PC-3 (cell line): ENCODE data around the gene ABL1. TPM values are rescaled to one million over a fixed set of nuclear protein-coding genes. Genes with fewer than 3 reads are reported as not detected.

ENCODE experiments used
- ATAC-seq: fragments of 200-7000 bp; cut with Tn5 transposase; 2 replicates; pipeline ENCODE4 v1.9.1; 2020; ENCODE audit warnings: mild to moderate bottlenecking, moderate library complexity
- BruUV-seq: library from RNA; stranded (reverse); fragments of 400-500 nt; replicated peaks from 2 replicates; lab custom pipeline; 2021; lab: Mats Ljungman, UMichigan
- CTCF ChIA-PET: fragments of 300-600 bp; sonication (Branson Sonifier 250); formaldehyde crosslinking; loops from one replicate; lab custom pipeline; 2022; ENCODE audit warnings: antibody characterized with exemption; lab: Charles Lee
- POLR2A ChIA-PET: fragments of 300-600 bp; sonication (Branson Sonifier 250); formaldehyde crosslinking; loops from one replicate; lab custom pipeline; 2022; ENCODE audit warnings: antibody characterized with exemption; ENCODE audit not compliant: unreplicated experiment; lab: Charles Lee
- DNase-seq: peaks from one replicate; pipeline ENCODE4 v3.0.0-alpha.2; 2015
- H2AFZ ChIP-seq: fragments of 300-600 bp; sonication (generic); 2 replicates; pipeline ENCODE4 v1.6.0; 2016; ENCODE audit warnings: antibody characterized with exemption, low read length
- H3F3A ChIP-seq: fragments of 300-600 bp; sonication (generic); one replicate; pipeline ENCODE4 v1.6.0; 2017; ENCODE audit warnings: antibody characterized with exemption, low read length, control low read depth, mild to moderate bottlenecking; ENCODE audit not compliant: unreplicated experiment
- H3K27ac ChIP-seq: fragments of 300-600 bp; sonication (generic); 2 replicates; pipeline ENCODE4 v1.5.1; 2016; ENCODE audit warnings: mild to moderate bottlenecking, low read length
- H3K27me3 ChIP-seq: fragments of 300-600 bp; sonication (generic); 2 replicates; pipeline ENCODE4 v1.6.1; 2016; ENCODE audit warnings: low read length, mixed read lengths
- H3K36me3 ChIP-seq: fragments of 300-600 bp; sonication (generic); 2 replicates; pipeline ENCODE4 v1.6.1; 2016; ENCODE audit warnings: low read depth, mixed run types, low read length, mixed read lengths
- H3K4me1 ChIP-seq: fragments of 300-600 bp; sonication (generic); 2 replicates; pipeline ENCODE4 v1.5.1; 2016; ENCODE audit warnings: low read length; ENCODE audit not compliant: insufficient read depth
- H3K4me2 ChIP-seq: fragments of 300-600 bp; sonication (generic); 2 replicates; pipeline ENCODE4 v1.6.0; 2016; ENCODE audit warnings: low read length
- H3K4me3 ChIP-seq: fragments of 300-600 bp; sonication (generic); 2 replicates; pipeline ENCODE4 v1.5.1; 2016; ENCODE audit warnings: mild to moderate bottlenecking, low read length, mixed read lengths
- H3K79me2 ChIP-seq: fragments of 300-600 bp; sonication (generic); 2 replicates; pipeline ENCODE4 v1.6.1; 2017; ENCODE audit warnings: low read length, mixed read lengths
- H3K9ac ChIP-seq: fragments of 300-600 bp; sonication (generic); 2 replicates; pipeline ENCODE4 v1.6.0; 2016; ENCODE audit warnings: mild to moderate bottlenecking, low read length
- H3K9me2 ChIP-seq: fragments of 300-600 bp; sonication (generic); replicated peaks from 2 replicates; pipeline ENCODE4 v1.6.1; 2016; ENCODE audit warnings: mixed run types, low read length, mixed read lengths
- H3K9me3 ChIP-seq: fragments of 300-600 bp; sonication (generic); 2 replicates; pipeline ENCODE4 v1.6.1; 2016; ENCODE audit warnings: low read length, mixed read lengths
- H4K20me1 ChIP-seq: fragments of 300-600 bp; sonication (generic); 2 replicates; pipeline ENCODE4 v1.6.1; 2016; ENCODE audit warnings: low read length, mixed read lengths
- EZH2 ChIP-seq: fragments of 300-600 bp; sonication (generic); IDR thresholded peaks from one replicate; pipeline ENCODE4 v1.6.1; 2017; ENCODE audit warnings: antibody characterized with exemption, mild to moderate bottlenecking, low read length; ENCODE audit not compliant: unreplicated experiment
- EZH2phosphoT487 ChIP-seq: fragments of 300-600 bp; sonication (generic); IDR thresholded peaks from 2 replicates; pipeline ENCODE4 v1.6.1; 2018; ENCODE audit warnings: mild to moderate bottlenecking, antibody characterized with exemption, low read length, borderline replicate concordance
- intact Hi-C: fragments of 100-400 bp; cut with micrococcal nuclease; formaldehyde crosslinking; loops from 2 replicates; pipeline ENCODE4 v1.9.0; 2023
- total RNA-seq: library from RNA; depleted of rRNA; stranded (reverse); fragments of >200 nt; gene quantifications from 2 replicates; pipeline ENCODE4 v1.2.3, GENCODE V29; 2014
- TF ChIP-seq, protein P1 (sequence below): fragments of 300-600 bp; sonication (generic); conservative IDR thresholded peaks from 2 replicates; pipeline ENCODE4 v1.5.1; 2017; ENCODE audit warnings: antibody characterized with exemption, low read depth, mild to moderate bottlenecking, low read length

ABL1 gene
- total RNA-seq, 1 experiment from 2014 or later = 22.8 TPM

DNA sequence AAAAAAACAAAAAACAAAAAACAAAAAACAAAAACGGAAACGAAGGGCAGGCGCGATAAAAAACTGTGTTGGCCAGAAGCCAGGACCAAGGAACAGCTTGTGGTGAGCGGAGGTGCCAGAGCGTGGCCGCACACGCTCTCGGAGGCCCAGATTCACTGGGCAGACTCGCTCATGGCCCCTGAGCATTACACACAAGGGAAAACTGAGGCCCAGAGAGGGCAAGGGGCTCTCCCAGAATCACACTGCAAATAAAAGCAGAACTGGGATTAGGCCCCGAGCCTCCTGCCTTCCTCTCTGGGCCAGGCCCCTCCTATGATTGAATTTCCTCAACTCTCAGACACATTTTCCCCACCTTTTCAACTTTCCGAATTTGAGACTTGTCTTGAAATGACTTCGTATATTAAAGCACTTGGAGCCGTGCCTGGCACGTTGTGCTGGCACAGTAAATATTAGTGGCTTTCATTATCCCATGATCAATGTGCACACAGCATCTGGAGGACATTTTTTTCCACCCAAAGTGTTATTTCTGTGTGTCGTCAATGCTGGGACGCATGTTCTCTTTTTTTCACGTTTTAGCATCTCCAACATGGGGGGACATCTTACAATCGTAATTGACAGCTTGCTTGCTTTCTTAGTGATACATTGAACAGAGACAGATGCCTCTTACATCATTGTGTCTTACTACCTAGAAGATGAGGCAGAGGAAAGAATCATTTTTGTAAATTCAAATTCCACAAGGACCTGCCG, 96.6 kb downstream of the ABL1 start:
- H3K9me3 ChIP-seq = no peaks in the 10 kb centered on the region
- no peaks in the 10 kb centered on the region for H3F3A ChIP-seq
- POLR2A ChIA-PET = no interaction called here
- no peak for DNase-seq
- no peak overlapping the region for H3K4me2 ChIP-seq
- H3K9me2 ChIP-seq = no peaks in the 10 kb centered on the region
- no peak overlapping the region for H3K9ac ChIP-seq
- CTCF ChIA-PET = no interaction called here
- TF ChIP-seq EZH2 (no peak), EZH2phosphoT487 (no peak)
- TF ChIP-seq, protein P1, sequence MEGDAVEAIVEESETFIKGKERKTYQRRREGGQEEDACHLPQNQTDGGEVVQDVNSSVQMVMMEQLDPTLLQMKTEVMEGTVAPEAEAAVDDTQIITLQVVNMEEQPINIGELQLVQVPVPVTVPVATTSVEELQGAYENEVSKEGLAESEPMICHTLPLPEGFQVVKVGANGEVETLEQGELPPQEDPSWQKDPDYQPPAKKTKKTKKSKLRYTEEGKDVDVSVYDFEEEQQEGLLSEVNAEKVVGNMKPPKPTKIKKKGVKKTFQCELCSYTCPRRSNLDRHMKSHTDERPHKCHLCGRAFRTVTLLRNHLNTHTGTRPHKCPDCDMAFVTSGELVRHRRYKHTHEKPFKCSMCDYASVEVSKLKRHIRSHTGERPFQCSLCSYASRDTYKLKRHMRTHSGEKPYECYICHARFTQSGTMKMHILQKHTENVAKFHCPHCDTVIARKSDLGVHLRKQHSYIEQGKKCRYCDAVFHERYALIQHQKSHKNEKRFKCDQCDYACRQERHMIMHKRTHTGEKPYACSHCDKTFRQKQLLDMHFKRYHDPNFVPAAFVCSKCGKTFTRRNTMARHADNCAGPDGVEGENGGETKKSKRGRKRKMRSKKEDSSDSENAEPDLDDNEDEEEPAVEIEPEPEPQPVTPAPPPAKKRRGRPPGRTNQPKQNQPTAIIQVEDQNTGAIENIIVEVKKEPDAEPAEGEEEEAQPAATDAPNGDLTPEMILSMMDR = no peak
- H3K4me3 ChIP-seq = no peak overlapping the region
- no peaks in the 10 kb centered on the region for H3K79me2 ChIP-seq
- H3K4me1 ChIP-seq = peaks cover 45% of the 10 kb centered on the region
- H4K20me1 ChIP-seq = no peaks in the 10 kb centered on the region
- ATAC-seq = no peak
- H3K27ac ChIP-seq = no peak overlapping the region
- H2AFZ ChIP-seq = no peak overlapping the region
- no peaks in the 10 kb centered on the region for H3K36me3 ChIP-seq
- H3K27me3 ChIP-seq = no peaks in the 10 kb centered on the region
- BruUV-seq = no TSS peak
- intact Hi-C loops = loop anchor here (5.0 kb wide), 1 partner anchor 34 kb away; the partner anchor contains the start of gene QRFP

DNA sequence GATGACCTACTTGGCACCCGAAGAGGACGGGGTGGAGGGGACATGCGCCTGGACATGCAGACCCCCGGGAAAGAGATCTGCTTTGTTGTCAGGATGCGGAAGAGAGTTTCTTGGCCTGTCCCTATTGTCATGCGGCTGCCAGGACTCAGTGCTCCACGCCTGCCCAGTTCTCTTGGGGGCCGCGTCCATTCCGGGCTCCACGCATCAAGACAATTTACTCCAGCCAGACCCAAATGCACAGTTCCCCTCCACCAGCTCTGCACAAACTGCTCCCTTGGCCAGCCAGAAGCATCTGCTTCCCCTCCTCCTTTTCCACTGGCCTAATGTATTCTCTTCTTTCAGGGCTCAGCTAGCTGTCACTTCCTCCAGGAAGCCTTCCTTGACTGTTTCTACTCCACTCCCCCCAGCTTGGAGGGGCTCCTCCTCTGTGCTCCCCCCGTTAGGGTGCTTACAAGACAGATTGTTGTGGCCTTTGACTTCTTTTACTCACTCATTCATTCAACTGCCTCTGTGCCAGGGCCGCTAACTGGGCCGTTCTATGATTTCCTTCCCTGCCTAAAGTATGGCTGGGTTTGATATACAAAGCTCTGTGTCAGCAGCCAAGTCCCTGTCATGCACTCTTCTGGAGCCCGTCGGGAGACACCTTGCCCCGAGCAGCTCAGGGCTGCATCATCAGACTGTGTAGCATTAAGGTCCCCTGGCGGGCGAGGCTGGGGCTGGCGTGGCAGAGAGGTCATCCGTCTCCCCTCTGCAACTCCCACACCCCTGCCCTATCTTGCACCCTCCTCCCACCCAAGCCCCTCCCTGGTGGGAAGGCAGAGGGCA, 97.4 kb downstream of the ABL1 start:
- BruUV-seq = no TSS peak
- Histone ChIP-seq H3K9me3 (no peaks in the 10 kb centered on the region), H3K9ac (no peak overlapping the region), H2AFZ (peak overlapping the region; percentile 53; the same call in 1 of the 2 replicates), H3K4me1 (peaks cover 41% of the 10 kb centered on the region), H3K4me2 (peak overlapping the region; percentile 76), H3F3A (no peaks in the 10 kb centered on the region), H3K27me3 (no peaks in the 10 kb centered on the region), H3K4me3 (peak overlapping the region; percentile 48), H3K36me3 (no peaks in the 10 kb centered on the region), H3K9me2 (no peaks in the 10 kb centered on the region), H3K27ac (peak overlapping the region; percentile 39), H4K20me1 (no peaks in the 10 kb centered on the region), H3K79me2 (no peaks in the 10 kb centered on the region)
- DNase-seq (peak; percentile 48), ATAC-seq (peak; percentile 58)
- ChIA-PET POLR2A (no interaction called here), CTCF (interaction anchor here (0.6 to 1.1 kb wide), 7 partner anchors 35 to 123 kb away, joined by 3 to 6 read pairs (median 4); no protein-coding TSS in a partner anchor)
- intact Hi-C loops = loop anchor here (5.0 kb wide), 1 partner anchor 35 kb away; the partner anchor contains the start of gene QRFP
- TF ChIP-seq, protein P1 = peak; percentile 49
- TF ChIP-seq EZH2phosphoT487 = no peak
